Mesendoderm (in vitro differentiated cells): ENCODE results near the gene SFXN3.

Experiments used
- DNase-seq: peaks from one replicate; pipeline ENCODE4 v3.0.0; 2013
- H2AK5ac ChIP-seq: 2 replicates; pipeline ENCODE4 v1.6.1; 2013; ENCODE audit warnings: low read length, inconsistent platforms
- H2BK120ac ChIP-seq: 2 replicates; pipeline ENCODE4 v1.6.1; 2013; ENCODE audit warnings: low read depth, mild to moderate bottlenecking, low read length, moderate library complexity, mixed read lengths
- H2BK15ac ChIP-seq: replicated peaks from 2 replicates; pipeline ENCODE4 v1.6.1; 2013; ENCODE audit warnings: low read depth, mild to moderate bottlenecking, moderate library complexity
- H2BK5ac ChIP-seq: 2 replicates; pipeline ENCODE4 v1.6.1; 2013; ENCODE audit warnings: low read length, inconsistent platforms
- H3K18ac ChIP-seq: 2 replicates; pipeline ENCODE4 v1.6.1; 2013; ENCODE audit warnings: mild to moderate bottlenecking, low read length, mixed read lengths
- H3K23ac ChIP-seq: one replicate; pipeline ENCODE4 v1.6.1; 2013; ENCODE audit warnings: low read length
- H3K27ac ChIP-seq: 2 replicates; pipeline ENCODE4 v1.5.1; 2013; ENCODE audit warnings: low read depth, mild to moderate bottlenecking, inconsistent platforms, low read length, moderate library complexity
- H3K27me3 ChIP-seq: 2 replicates; pipeline ENCODE4 v1.6.1; 2013; ENCODE audit warnings: low read length, control low read depth, mild to moderate bottlenecking, inconsistent platforms; ENCODE audit not compliant: insufficient read depth, poor library complexity
- H3K36me3 ChIP-seq: 2 replicates; pipeline ENCODE4 v1.6.1; 2013; ENCODE audit warnings: low read length, inconsistent platforms; ENCODE audit not compliant: control insufficient read depth, insufficient read depth
- H3K4ac ChIP-seq: one replicate; pipeline ENCODE4 v1.6.1; 2013; ENCODE audit warnings: low read depth, mild to moderate bottlenecking, low read length, moderate library complexity
- H3K4me1 ChIP-seq: 2 replicates; pipeline ENCODE4 v1.6.1; 2013; ENCODE audit warnings: low read depth, low read length, inconsistent platforms; ENCODE audit not compliant: control insufficient read depth
- H3K4me2 ChIP-seq: 2 replicates; pipeline ENCODE4 v1.6.1; 2013; ENCODE audit warnings: low read length
- H3K4me3 ChIP-seq: 2 replicates; pipeline ENCODE4 v1.5.1; 2013; ENCODE audit warnings: mild to moderate bottlenecking, low read length
- H3K56ac ChIP-seq: one replicate; pipeline ENCODE4 v1.6.1; 2013; ENCODE audit warnings: low read length
- H3K79me1 ChIP-seq: 2 replicates; pipeline ENCODE4 v1.6.1; 2013; ENCODE audit warnings: low read length, inconsistent platforms
- H3K79me2 ChIP-seq: 2 replicates; pipeline ENCODE4 v1.6.1; 2013; ENCODE audit warnings: mild to moderate bottlenecking, low read length; ENCODE audit not compliant: control insufficient read depth, insufficient read depth
- H3K9ac ChIP-seq: 2 replicates; pipeline ENCODE4 v1.6.1; 2013; ENCODE audit warnings: low read length, inconsistent platforms
- H4K5ac ChIP-seq: one replicate; pipeline ENCODE4 v1.6.1; 2013; ENCODE audit warnings: low read length
- H4K8ac ChIP-seq: one replicate; pipeline ENCODE4 v1.6.1; 2013; ENCODE audit warnings: low read depth, mild to moderate bottlenecking, control low read depth, low read length, moderate library complexity
- WGBS: extraction: QIAGEN DNeasy Blood & Tissue Kit; methylation state at CpG from one replicate; pipeline ENCODE4 v1.1.7; 2013; ENCODE audit warnings: low lambda C conversion rate, missing lambda C conversion rate; ENCODE audit not compliant: insufficient coverage; ENCODE audit errors: extremely low coverage; 5-methylcytosine and 5-hydroxymethylcytosine counted together

The SFXN3 gene

DNA sequence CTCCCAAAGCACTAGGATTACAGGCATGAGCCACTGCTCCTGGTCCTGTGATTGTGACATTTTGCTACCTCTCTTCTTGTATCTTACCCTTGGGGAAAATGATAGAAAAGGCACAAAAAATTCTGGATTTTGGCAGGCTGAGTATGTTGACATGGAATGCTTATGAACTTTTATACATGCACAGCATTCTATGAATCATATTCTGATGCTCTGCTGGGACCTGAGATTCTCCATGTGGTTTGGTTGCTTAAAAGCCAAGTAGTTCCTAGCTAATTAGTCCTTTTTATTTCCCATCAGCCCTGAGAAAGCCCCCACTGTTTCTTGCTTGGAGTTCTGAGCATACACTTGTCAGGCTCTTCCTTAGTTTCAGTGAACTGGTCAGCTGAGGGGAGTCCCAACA lies 22.5 kb downstream of the SFXN3 start:
- Histone ChIP-seq H3K4me1 (peaks cover 2% of the 10 kb centered on the region), H3K4me2 (no peak overlapping the region), H3K27me3 (peaks cover 16% of the 10 kb centered on the region), H3K4me3 (no peak overlapping the region), H3K79me2 (no peaks in the 10 kb centered on the region), H2BK5ac (no peak overlapping the region), H3K18ac (no peak overlapping the region), H3K9ac (no peak overlapping the region), H2AK5ac (no peak overlapping the region), H3K4ac (no peak overlapping the region), H3K36me3 (peaks cover 2% of the 10 kb centered on the region), H4K5ac (no peak overlapping the region), H2BK120ac (no peak overlapping the region), H3K23ac (no peak overlapping the region), H3K56ac (no peak overlapping the region), H2BK15ac (no peak overlapping the region), H3K79me1 (no peaks in the 10 kb centered on the region), H4K8ac (no peak overlapping the region), H3K27ac (no peak overlapping the region)
- DNase-seq: no peak

GRCh38 chr10:101054351-101054750 lies 23.3 kb downstream of the SFXN3 start:
- no CpG with 5 or more reads among the region's 1 CpG for WGBS
- no peak overlapping the region for H2BK120ac ChIP-seq
- H4K5ac ChIP-seq: no peak overlapping the region
- peaks cover 1% of the 10 kb centered on the region for H3K79me1 ChIP-seq
- no peak for DNase-seq
- no peak overlapping the region for H3K18ac ChIP-seq
- peaks cover 1% of the 10 kb centered on the region for H3K79me2 ChIP-seq
- no peak overlapping the region for H3K27ac ChIP-seq
- H2BK15ac ChIP-seq: no peak overlapping the region
- H3K9ac ChIP-seq: no peak overlapping the region
- H3K4me2 ChIP-seq: no peak overlapping the region
- no peak overlapping the region for H3K4ac ChIP-seq
- H2AK5ac ChIP-seq: no peak overlapping the region
- H3K36me3 ChIP-seq: peaks cover 2% of the 10 kb centered on the region
- H3K56ac ChIP-seq: no peak overlapping the region
- H4K8ac ChIP-seq: no peak overlapping the region
- no peak overlapping the region for H2BK5ac ChIP-seq
- no peak overlapping the region for H3K23ac ChIP-seq
- no peak overlapping the region for H3K4me3 ChIP-seq
- H3K27me3 ChIP-seq: peaks cover 8% of the 10 kb centered on the region
- peaks cover 2% of the 10 kb centered on the region for H3K4me1 ChIP-seq

GRCh38 chr10:101054876-101055275 lies 23.8 kb downstream of the SFXN3 start:
- Histone ChIP-seq H4K5ac (no peak overlapping the region), H3K56ac (no peak overlapping the region), H3K79me2 (peaks cover 5% of the 10 kb centered on the region), H3K79me1 (peaks cover 5% of the 10 kb centered on the region), H3K4me2 (no peak overlapping the region), H3K4me3 (no peak overlapping the region), H3K27ac (no peak overlapping the region), H2BK15ac (no peak overlapping the region), H2AK5ac (no peak overlapping the region), H4K8ac (no peak overlapping the region), H2BK5ac (no peak overlapping the region), H3K18ac (no peak overlapping the region), H3K36me3 (peaks cover 2% of the 10 kb centered on the region), H3K9ac (no peak overlapping the region), H3K4ac (no peak overlapping the region), H3K27me3 (peaks cover 6% of the 10 kb centered on the region), H2BK120ac (no peak overlapping the region), H3K23ac (no peak overlapping the region), H3K4me1 (peaks cover 5% of the 10 kb centered on the region)
- DNase-seq: no peak
- WGBS: no CpG with 5 or more reads among the region's 5 CpGs

DNA sequence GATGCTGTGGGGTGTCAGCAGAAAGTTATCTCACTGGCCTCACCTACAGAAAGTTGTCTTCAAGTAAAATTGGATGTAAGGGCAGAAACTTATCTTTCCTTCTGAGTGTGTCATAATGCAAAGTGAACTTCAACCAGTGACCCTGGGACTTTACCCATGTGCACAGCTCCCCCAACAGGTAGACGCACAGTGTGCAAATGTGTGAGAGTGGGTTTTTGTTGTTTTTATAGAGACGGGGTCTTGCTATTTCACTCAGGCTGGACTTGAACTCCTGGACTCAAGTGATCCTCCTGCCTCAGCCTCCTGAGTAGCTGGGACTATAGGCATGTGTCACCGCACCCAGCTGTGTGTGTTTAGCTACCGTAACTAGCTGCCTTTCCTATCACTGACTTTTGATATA lies 24.4 kb downstream of the SFXN3 start:
- H3K4me3 ChIP-seq: no peak overlapping the region
- H3K56ac ChIP-seq: no peak overlapping the region
- no peak overlapping the region for H4K5ac ChIP-seq
- H2BK15ac ChIP-seq: no peak overlapping the region
- H3K79me2 ChIP-seq: peaks cover 5% of the 10 kb centered on the region
- peaks cover 2% of the 10 kb centered on the region for H3K27me3 ChIP-seq
- H3K4me1 ChIP-seq: peaks cover 4% of the 10 kb centered on the region
- no peak overlapping the region for H4K8ac ChIP-seq
- H2AK5ac ChIP-seq: no peak overlapping the region
- H3K79me1 ChIP-seq: peaks cover 5% of the 10 kb centered on the region
- no peak overlapping the region for H3K18ac ChIP-seq
- no peak overlapping the region for H2BK5ac ChIP-seq
- peaks cover 2% of the 10 kb centered on the region for H3K36me3 ChIP-seq
- H3K9ac ChIP-seq: no peak overlapping the region
- H3K27ac ChIP-seq: no peak overlapping the region
- H3K4me2 ChIP-seq: no peak overlapping the region
- no peak overlapping the region for H3K4ac ChIP-seq
- WGBS: no CpG with 5 or more reads among the region's 4 CpGs
- H3K23ac ChIP-seq: no peak overlapping the region
- H2BK120ac ChIP-seq: no peak overlapping the region
- no peak for DNase-seq

DNA sequence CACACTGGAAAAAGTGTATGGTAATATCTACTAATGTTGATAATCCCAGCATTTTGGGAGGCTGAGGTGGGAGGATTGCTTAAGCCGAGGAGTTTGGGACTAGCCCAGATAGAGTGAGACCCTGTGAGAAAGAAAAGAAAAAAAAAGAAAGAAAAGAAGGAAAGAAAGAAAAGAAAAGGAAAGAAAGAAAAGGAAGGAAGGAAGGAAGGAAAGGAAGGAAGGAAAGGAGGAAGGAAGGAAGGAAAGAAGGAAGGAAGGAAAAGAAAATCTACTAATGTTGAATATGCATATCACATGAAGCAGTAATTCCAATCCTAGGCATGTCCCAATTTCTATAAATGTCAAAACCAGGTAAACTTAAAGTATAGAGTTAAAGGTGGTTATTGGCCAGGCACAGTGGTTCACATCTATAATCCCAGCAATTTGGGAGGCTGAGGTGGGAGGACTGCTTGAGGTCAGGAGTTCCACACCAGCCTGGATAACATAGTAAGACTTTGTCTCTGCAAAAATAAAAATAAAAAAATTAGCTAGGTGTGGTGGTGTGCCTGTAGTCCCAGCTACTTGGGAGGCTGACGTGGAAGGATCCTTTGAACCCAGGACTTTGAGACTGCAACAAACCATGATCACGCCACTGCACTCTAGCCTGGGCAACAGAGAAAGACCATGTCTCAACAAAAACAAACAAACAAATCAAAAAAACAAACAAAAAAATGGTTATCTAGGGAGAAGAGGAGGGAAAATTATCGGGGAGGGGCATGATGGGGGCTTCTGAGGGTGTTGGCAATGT lies 25.5 kb downstream of the SFXN3 start:
- Histone ChIP-seq H2BK5ac (no peak overlapping the region), H4K8ac (no peak overlapping the region), H2AK5ac (no peak overlapping the region), H3K4me1 (peaks cover 3% of the 10 kb centered on the region), H2BK120ac (no peak overlapping the region), H4K5ac (no peak overlapping the region), H3K9ac (no peak overlapping the region), H3K79me1 (peaks cover 5% of the 10 kb centered on the region), H3K79me2 (peaks cover 5% of the 10 kb centered on the region), H3K27me3 (no peaks in the 10 kb centered on the region), H3K18ac (no peak overlapping the region), H3K23ac (no peak overlapping the region), H3K4me3 (no peak overlapping the region), H3K27ac (no peak overlapping the region), H3K36me3 (peaks cover 2% of the 10 kb centered on the region), H3K4ac (no peak overlapping the region), H3K4me2 (no peak overlapping the region), H3K56ac (no peak overlapping the region), H2BK15ac (no peak overlapping the region)
- no peak for DNase-seq
- WGBS: no CpG with 5 or more reads among the region's 4 CpGs
